GM12864 (cell line): Measurements from ENCODE around the gene RCOR3.

ENCODE experiments used
- DNase-seq: peaks from one replicate; pipeline ENCODE4 v3.0.0-alpha.2; 2011; ENCODE audit warnings: low read depth
- H3K4me3 ChIP-seq: 2 replicates; pipeline ENCODE4 v1.5.1; 2011; ENCODE audit warnings: mild to moderate bottlenecking, low read depth, low read length, control low read depth
- TF ChIP-seq, protein P1 (sequence below): IDR thresholded peaks from 2 replicates; pipeline ENCODE4 v1.5.1; 2011; ENCODE audit warnings: low read depth, mild to moderate bottlenecking, moderate library complexity, low read length, control low read depth, inconsistent platforms; ENCODE audit errors: missing control alignments

RCOR3 gene

GRCh38 chr1:211338224-211338620 is 79.1 kb downstream of the RCOR3 start:
- TF ChIP-seq, protein P1, sequence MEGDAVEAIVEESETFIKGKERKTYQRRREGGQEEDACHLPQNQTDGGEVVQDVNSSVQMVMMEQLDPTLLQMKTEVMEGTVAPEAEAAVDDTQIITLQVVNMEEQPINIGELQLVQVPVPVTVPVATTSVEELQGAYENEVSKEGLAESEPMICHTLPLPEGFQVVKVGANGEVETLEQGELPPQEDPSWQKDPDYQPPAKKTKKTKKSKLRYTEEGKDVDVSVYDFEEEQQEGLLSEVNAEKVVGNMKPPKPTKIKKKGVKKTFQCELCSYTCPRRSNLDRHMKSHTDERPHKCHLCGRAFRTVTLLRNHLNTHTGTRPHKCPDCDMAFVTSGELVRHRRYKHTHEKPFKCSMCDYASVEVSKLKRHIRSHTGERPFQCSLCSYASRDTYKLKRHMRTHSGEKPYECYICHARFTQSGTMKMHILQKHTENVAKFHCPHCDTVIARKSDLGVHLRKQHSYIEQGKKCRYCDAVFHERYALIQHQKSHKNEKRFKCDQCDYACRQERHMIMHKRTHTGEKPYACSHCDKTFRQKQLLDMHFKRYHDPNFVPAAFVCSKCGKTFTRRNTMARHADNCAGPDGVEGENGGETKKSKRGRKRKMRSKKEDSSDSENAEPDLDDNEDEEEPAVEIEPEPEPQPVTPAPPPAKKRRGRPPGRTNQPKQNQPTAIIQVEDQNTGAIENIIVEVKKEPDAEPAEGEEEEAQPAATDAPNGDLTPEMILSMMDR = no peak
- H3K4me3 ChIP-seq = no peak overlapping the region
- DNase-seq = no peak

DNA sequence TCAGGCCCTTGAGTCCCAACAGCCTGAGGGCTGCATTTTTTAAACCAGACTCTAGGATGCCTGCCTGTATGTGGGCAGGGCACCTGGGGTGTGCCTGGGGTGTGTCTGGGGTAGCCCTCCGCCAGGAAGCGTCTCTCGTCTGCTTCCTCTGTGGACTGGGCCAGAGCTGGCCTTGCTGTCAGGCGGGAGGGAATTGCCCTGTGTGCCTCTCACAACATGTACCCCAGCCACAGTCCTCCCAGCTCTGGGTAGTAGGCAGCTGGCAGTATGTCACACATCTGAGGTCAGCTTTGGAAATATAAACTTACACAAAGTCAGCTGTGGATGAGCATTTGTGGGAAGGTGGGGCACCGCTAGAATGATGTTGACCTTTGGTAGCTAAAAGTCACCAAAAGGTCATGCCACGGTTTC is 80.5 kb downstream of the RCOR3 start:
- H3K4me3 ChIP-seq = no peak overlapping the region
- TF ChIP-seq, protein P1 = no peak
- no peak for DNase-seq

DNA sequence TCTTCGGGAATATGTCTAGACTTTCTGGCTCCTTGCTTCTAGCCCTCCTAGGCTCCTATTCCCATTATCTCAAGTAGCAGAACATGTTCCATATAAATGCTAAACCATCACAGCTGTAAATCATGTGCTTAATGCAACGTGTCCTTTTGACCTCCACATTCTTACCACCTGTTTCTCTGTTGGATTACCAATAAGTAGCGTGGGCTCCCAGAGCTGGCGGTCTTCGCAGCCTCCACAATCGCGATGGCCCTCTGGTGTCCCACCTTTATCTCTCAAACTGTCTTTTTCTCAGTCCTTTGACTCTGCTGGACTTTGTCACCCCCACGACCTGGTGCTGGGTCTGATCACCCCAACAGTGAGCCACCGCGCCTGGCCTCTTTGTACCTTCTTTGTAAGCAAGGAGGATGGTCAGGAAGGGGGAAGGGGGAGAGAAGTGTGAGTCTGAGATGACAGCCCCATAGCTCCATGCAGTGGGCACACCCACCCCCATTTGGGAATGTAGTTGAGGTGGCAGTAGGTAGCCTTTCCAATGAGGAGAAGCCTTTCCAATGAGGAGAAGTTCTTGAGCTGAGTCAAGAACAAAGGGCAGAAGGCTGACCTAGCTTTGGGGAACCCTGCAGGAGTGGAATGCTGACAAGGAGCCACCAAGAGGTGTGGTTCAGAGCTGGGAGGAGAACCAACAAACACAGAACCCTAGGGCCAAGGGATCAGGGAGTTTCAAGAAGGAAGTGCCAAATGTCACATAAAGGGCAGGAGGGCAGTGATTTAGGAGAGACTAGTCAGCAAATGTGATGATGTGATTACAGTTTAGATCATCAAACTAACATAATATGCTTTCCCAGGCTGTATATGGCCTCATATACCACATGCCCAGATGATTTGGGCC is 81.7 kb downstream of the RCOR3 start:
- TF ChIP-seq, protein P1 = no peak
- DNase-seq = no peak
- no peak overlapping the region for H3K4me3 ChIP-seq

DNA sequence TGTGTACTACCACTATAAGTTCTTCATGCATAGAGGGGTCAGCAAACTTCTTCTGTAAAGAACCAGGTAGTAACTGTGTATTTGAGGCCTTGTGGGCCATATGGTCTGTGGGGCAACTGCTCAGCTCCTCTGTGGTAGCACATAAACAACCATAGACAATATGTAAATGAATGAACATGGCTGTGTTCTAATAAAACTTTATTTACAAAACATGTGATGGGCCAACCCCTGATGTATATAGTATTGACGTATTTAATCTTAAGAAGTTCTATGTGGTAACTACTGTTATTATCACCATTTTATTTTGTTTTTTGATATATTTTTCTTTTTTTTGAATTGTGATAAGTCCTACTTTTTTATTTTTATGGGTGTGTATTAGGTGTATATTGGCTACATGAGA is 82.8 kb downstream of the RCOR3 start:
- H3K4me3 ChIP-seq = no peak overlapping the region
- TF ChIP-seq, protein P1 = no peak
- no peak for DNase-seq

DNA sequence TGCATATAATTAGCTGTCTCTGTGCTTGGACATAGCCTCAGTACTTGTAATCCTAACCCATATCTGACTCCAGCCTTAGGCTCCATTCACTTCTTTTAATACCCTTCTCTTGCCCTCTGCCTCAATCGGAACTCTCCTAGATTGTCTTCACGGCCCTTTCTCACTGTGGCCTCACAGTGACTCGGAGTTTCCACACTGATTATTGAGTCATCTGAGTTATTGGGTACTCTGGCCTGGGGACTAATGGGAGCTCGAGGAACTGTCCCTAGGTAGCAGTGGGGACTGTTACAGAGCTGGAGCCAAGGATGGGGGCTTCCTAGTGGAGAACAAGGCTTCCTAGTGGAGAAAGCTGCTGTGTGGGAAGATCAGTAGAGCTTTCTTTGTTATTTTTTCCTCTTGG is 84.4 kb downstream of the RCOR3 start:
- DNase-seq = no peak
- H3K4me3 ChIP-seq = no peak overlapping the region
- TF ChIP-seq, protein P1 = no peak

DNA sequence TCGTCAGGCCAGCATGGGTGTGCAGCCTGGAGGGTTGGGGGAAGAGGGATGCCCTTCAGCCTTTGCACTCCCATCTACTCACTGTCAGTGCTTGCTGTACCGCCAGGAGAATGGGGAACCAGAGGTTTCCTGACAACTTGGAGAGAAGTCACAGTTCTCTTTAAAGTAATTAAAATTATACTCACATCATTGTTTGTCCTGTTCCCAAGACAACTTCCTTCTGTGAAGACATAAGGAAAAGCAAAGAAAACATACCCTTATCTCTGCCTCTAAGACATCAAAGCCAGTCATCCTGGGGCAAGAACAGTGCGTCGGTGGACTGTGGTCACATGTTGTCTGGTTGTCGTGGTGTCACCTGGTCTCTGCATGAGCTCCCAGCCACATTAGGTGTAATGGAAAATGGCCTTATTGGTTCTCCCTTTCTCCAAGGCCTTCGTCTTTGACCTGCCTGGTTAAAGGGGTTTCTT is 85.0 kb downstream of the RCOR3 start:
- no peak for DNase-seq
- TF ChIP-seq, protein P1 = no peak

DNA sequence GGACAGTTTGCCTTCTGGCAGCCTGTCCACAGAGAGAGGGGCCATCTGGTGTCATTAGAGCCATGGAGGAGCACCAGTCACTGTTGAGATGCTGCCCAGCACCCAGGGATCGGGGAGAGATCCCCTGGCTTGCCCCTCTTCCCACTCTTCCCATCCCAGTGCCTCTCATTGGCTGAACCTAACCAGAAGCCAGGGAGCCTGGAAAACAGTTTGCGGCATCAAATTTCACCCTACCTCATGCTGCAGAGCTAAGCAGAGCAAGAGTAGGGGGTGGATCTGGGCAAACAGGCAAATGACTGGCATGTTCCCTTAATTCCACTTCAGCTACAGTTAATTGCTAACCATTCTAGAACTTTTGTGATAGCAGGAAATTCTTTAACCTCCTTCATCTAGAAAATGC is 86.6 kb downstream of the RCOR3 start:
- no peak for DNase-seq
- H3K4me3 ChIP-seq = no peak overlapping the region

More for the DNA sequence above, 85.0 kb downstream of the RCOR3 start:
- H3K4me3 ChIP-seq = no peak overlapping the region

More for the DNA sequence above, 86.6 kb downstream of the RCOR3 start:
- TF ChIP-seq, protein P1 = no peak
